IPS DF 6.9 (cell line): ENCODE data around the gene PPP1R12A.
"Not testable (repeated sequence)": the region's sequence is repeated elsewhere in the genome, so short reads cannot be mapped to it uniquely, and the experiment has no call there.

Experiments used
- DNase-seq: peaks from one replicate; pipeline ENCODE4 v3.0.0-alpha.2; 2013; ENCODE audit warnings: low read depth, low spot score
- H3K27ac ChIP-seq: one replicate; pipeline ENCODE4 v1.5.1; 2013; ENCODE audit warnings: low read length, control low read depth
- H3K27me3 ChIP-seq: 2 replicates; pipeline ENCODE4 v1.6.1; 2013; ENCODE audit warnings: mild to moderate bottlenecking, low read length; ENCODE audit not compliant: control insufficient read depth, insufficient read depth
- H3K36me3 ChIP-seq: 2 replicates; pipeline ENCODE4 v1.6.1; 2013; ENCODE audit warnings: low read length; ENCODE audit not compliant: control insufficient read depth, insufficient read depth
- H3K4me1 ChIP-seq: 2 replicates; pipeline ENCODE4 v1.6.1; 2013; ENCODE audit warnings: low read length; ENCODE audit not compliant: control insufficient read depth, insufficient read depth
- H3K4me3 ChIP-seq: 2 replicates; pipeline ENCODE4 v1.5.1; 2013; ENCODE audit warnings: mild to moderate bottlenecking, low read length
- H3K9me3 ChIP-seq: 2 replicates; pipeline ENCODE4 v1.6.1; 2013; ENCODE audit warnings: low read length, inconsistent platforms; ENCODE audit not compliant: control insufficient read depth, insufficient read depth
- WGBS: extraction: QIAGEN DNeasy Blood & Tissue Kit; methylation state at CpG from one replicate; pipeline ENCODE4 v1.1.7; 2013; ENCODE audit warnings: mixed read lengths, missing lambda C conversion rate; ENCODE audit not compliant: insufficient read length, insufficient coverage; 5-methylcytosine and 5-hydroxymethylcytosine counted together

The PPP1R12A gene

GRCh38 chr12:79827484-79827883, 107.4 kb downstream of the PPP1R12A start:
- Histone ChIP-seq H3K4me1 (no peaks in the 10 kb centered on the region), H3K36me3 (no peaks in the 10 kb centered on the region), H3K4me3 (no peak overlapping the region), H3K9me3 (no peaks in the 10 kb centered on the region), H3K27me3 (no peaks in the 10 kb centered on the region), H3K27ac (no peak overlapping the region)
- DNase-seq = no peak
- WGBS = no CpG with 5 or more reads among the region's 3 CpGs

GRCh38 chr12:79826267-79827128, 108.4 kb downstream of the PPP1R12A start:
- no peaks in the 10 kb centered on the region for H3K4me1 ChIP-seq
- no peaks in the 10 kb centered on the region for H3K9me3 ChIP-seq
- no peak for DNase-seq
- no peaks in the 10 kb centered on the region for H3K36me3 ChIP-seq
- WGBS = no CpG with 5 or more reads among the region's 6 CpGs
- H3K27me3 ChIP-seq = no peaks in the 10 kb centered on the region
- H3K4me3 ChIP-seq = no peak overlapping the region
- H3K27ac ChIP-seq = no peak overlapping the region

- H3K27ac ChIP-seq = no peak overlapping the region
- H3K4me1 ChIP-seq = no peaks in the 10 kb centered on the region
- no peak for DNase-seq
- no peaks in the 10 kb centered on the region for H3K27me3 ChIP-seq
- no peaks in the 10 kb centered on the region for H3K36me3 ChIP-seq
- no peak overlapping the region for H3K4me3 ChIP-seq
- no peaks in the 10 kb centered on the region for H3K9me3 ChIP-seq
Measured at GRCh38 chr12:79822475-79822874, 112.4 kb downstream of the PPP1R12A start.

GRCh38 chr12:79818856-79819255, 116.0 kb downstream of the PPP1R12A start:
- Histone ChIP-seq H3K36me3 (no peaks in the 10 kb centered on the region), H3K27ac (no peak overlapping the region), H3K27me3 (no peaks in the 10 kb centered on the region), H3K4me1 (no peaks in the 10 kb centered on the region), H3K9me3 (no peaks in the 10 kb centered on the region), H3K4me3 (no peak overlapping the region)
- no peak for DNase-seq
- no CpG with 5 or more reads among the region's 3 CpGs for WGBS

GRCh38 chr12:79784366-79785065, 150.4 kb downstream of the PPP1R12A start:
- H3K9me3 ChIP-seq, H3K27ac ChIP-seq, H3K27me3 ChIP-seq, H3K36me3 ChIP-seq, H3K4me3 ChIP-seq, H3K4me1 ChIP-seq: not testable (repeated sequence)
- WGBS = no CpG with 5 or more reads among the region's 10 CpGs
- DNase-seq = peak; percentile 39

GRCh38 chr12:79782172-79782900, 152.6 kb downstream of the PPP1R12A start:
- H3K4me1 ChIP-seq = peaks cover 2% of the 10 kb centered on the region; the same call in 1 of the 2 replicates
- no peak overlapping the region for H3K27ac ChIP-seq
- H3K4me3 ChIP-seq = no peak overlapping the region
- no peaks in the 10 kb centered on the region; the same call in 1 of the 2 replicates for H3K36me3 ChIP-seq
- H3K9me3 ChIP-seq = no peaks in the 10 kb centered on the region
- no peak for DNase-seq
- H3K27me3 ChIP-seq = no peaks in the 10 kb centered on the region

- no peak for DNase-seq
- Histone ChIP-seq H3K36me3 (no peaks in the 10 kb centered on the region; the same call in 1 of the 2 replicates), H3K27ac (no peak overlapping the region), H3K4me3 (no peak overlapping the region), H3K9me3 (no peaks in the 10 kb centered on the region), H3K27me3 (no peaks in the 10 kb centered on the region), H3K4me1 (no peaks in the 10 kb centered on the region)
- WGBS = no CpG with 5 or more reads among the region's 3 CpGs
Measured at GRCh38 chr12:79778802-79779448, 156.0 kb downstream of the PPP1R12A start.

GRCh38 chr12:79776111-79776510, 158.8 kb downstream of the PPP1R12A start:
- no CpG with 5 or more reads among the region's 1 CpG for WGBS
- no peaks in the 10 kb centered on the region for H3K27me3 ChIP-seq
- no peak for DNase-seq
- no peaks in the 10 kb centered on the region for H3K36me3 ChIP-seq
- H3K4me1 ChIP-seq = no peaks in the 10 kb centered on the region
- H3K27ac ChIP-seq = no peak overlapping the region
- no peak overlapping the region for H3K4me3 ChIP-seq
- no peaks in the 10 kb centered on the region for H3K9me3 ChIP-seq

GRCh38 chr12:79775355-79776027, 159.4 kb downstream of the PPP1R12A start:
- H3K27me3 ChIP-seq = no peaks in the 10 kb centered on the region
- no peak for DNase-seq
- no peaks in the 10 kb centered on the region for H3K9me3 ChIP-seq
- no peaks in the 10 kb centered on the region for H3K4me1 ChIP-seq
- H3K36me3 ChIP-seq = no peaks in the 10 kb centered on the region
- no CpG with 5 or more reads among the region's 3 CpGs for WGBS
- no peak overlapping the region for H3K27ac ChIP-seq
- H3K4me3 ChIP-seq = no peak overlapping the region

GRCh38 chr12:79773896-79774295, 161.0 kb downstream of the PPP1R12A start:
- no peaks in the 10 kb centered on the region for H3K36me3 ChIP-seq
- no peaks in the 10 kb centered on the region for H3K9me3 ChIP-seq
- H3K4me3 ChIP-seq = no peak overlapping the region
- H3K27me3 ChIP-seq = no peaks in the 10 kb centered on the region
- no peaks in the 10 kb centered on the region for H3K4me1 ChIP-seq
- H3K27ac ChIP-seq = no peak overlapping the region
- DNase-seq = no peak
